ENCODE data around the gene RAD51B. TPM values are rescaled to one million over a fixed set of nuclear protein-coding genes. Genes with fewer than 3 reads are reported as not detected.

Gene RAD51B
- total and polyA plus RNA-seq, 2 experiments from 2014 or later: 11.7 to 17.8 TPM

GRCh38 chr14:68473069-68473468 is 653.5 kb downstream of the RAD51B start:
- H3K27ac ChIP-seq: no peak overlapping the region
- DNase-seq (ENCODE audit: low read depth in 1 of 2, low spot score in 1 of 2): no peak
- H3K9me3 ChIP-seq (ENCODE audit: low read depth): no peaks in the 10 kb centered on the region
- H3K27me3 ChIP-seq: no peaks in the 10 kb centered on the region
- no peak overlapping the region for H3K4me3 ChIP-seq
- no peak for TF ChIP-seq CTCF (IDR thresholded peaks at IDR 0.05; ENCODE audit: low read depth, low read length)
- H3K4me1 ChIP-seq (ENCODE audit: low read depth): peaks cover 13% of the 10 kb centered on the region
- no peaks in the 10 kb centered on the region for H3K36me3 ChIP-seq

GRCh38 chr14:68473794-68474193 is 654.2 kb downstream of the RAD51B start:
- no peak for DNase-seq (ENCODE audit: low read depth in 1 of 2, low spot score in 1 of 2)
- Histone ChIP-seq H3K9me3 (ENCODE audit: low read depth) (no peaks in the 10 kb centered on the region), H3K36me3 (no peaks in the 10 kb centered on the region), H3K4me1 (ENCODE audit: low read depth) (peaks cover 20% of the 10 kb centered on the region), H3K4me3 (no peak overlapping the region), H3K27me3 (no peaks in the 10 kb centered on the region), H3K27ac (no peak overlapping the region)
- TF ChIP-seq CTCF (IDR thresholded peaks at IDR 0.05; ENCODE audit: low read depth, low read length): no peak

GRCh38 chr14:68474741-68475140 is 655.2 kb downstream of the RAD51B start:
- no peaks in the 10 kb centered on the region for H3K27me3 ChIP-seq

GRCh38 chr14:68475802-68476201 is 656.2 kb downstream of the RAD51B start:
- no peaks in the 10 kb centered on the region for H3K27me3 ChIP-seq
- H3K4me1 ChIP-seq (ENCODE audit: low read depth): peaks cover 30% of the 10 kb centered on the region
- no peak overlapping the region for H3K27ac ChIP-seq
- no peak for TF ChIP-seq CTCF (IDR thresholded peaks at IDR 0.05; ENCODE audit: low read depth, low read length)
- H3K36me3 ChIP-seq: no peaks in the 10 kb centered on the region
- no peak for DNase-seq (ENCODE audit: low read depth in 1 of 2, low spot score in 1 of 2)
- no peak overlapping the region for H3K4me3 ChIP-seq
- H3K9me3 ChIP-seq (ENCODE audit: low read depth): no peaks in the 10 kb centered on the region

More at GRCh38 chr14:68474741-68475140, 655.2 kb downstream of the RAD51B start:
- no peaks in the 10 kb centered on the region for H3K36me3 ChIP-seq
- H3K4me3 ChIP-seq: no peak overlapping the region
- no peak for DNase-seq (ENCODE audit: low read depth in 1 of 2, low spot score in 1 of 2)
- H3K27ac ChIP-seq: no peak overlapping the region
- H3K9me3 ChIP-seq (ENCODE audit: low read depth): no peaks in the 10 kb centered on the region
- H3K4me1 ChIP-seq (ENCODE audit: low read depth): peaks cover 29% of the 10 kb centered on the region
- no peak for TF ChIP-seq CTCF (IDR thresholded peaks at IDR 0.05; ENCODE audit: low read depth, low read length)

GRCh38 chr14:68476212-68477109 is 656.9 kb downstream of the RAD51B start:
- Histone ChIP-seq H3K4me3 (no peak overlapping the region), H3K4me1 (ENCODE audit: low read depth) (peaks cover 30% of the 10 kb centered on the region), H3K36me3 (no peaks in the 10 kb centered on the region), H3K27me3 (no peaks in the 10 kb centered on the region), H3K9me3 (ENCODE audit: low read depth) (no peaks in the 10 kb centered on the region), H3K27ac (no peak overlapping the region)
- peak in 1 of 2 donors; percentile 91 for DNase-seq (ENCODE audit: low read depth in 1 of 2, low spot score in 1 of 2)
- no peak for TF ChIP-seq CTCF (IDR thresholded peaks at IDR 0.05; ENCODE audit: low read depth, low read length)
